Thoracic aorta endothelial cell (primary cell): ENCODE measurements around the gene SLC6A18. TPM values are rescaled to one million over a fixed set of nuclear protein-coding genes. Genes with fewer than 3 reads are reported as not detected.

ENCODE experiments used
- total RNA-seq: library from RNA; depleted of rRNA; stranded (reverse); fragments of >200 nt; gene quantifications from 2 replicates; pipeline ENCODE4 v1.2.3, GENCODE V29; 2012

Gene SLC6A18, protein sequence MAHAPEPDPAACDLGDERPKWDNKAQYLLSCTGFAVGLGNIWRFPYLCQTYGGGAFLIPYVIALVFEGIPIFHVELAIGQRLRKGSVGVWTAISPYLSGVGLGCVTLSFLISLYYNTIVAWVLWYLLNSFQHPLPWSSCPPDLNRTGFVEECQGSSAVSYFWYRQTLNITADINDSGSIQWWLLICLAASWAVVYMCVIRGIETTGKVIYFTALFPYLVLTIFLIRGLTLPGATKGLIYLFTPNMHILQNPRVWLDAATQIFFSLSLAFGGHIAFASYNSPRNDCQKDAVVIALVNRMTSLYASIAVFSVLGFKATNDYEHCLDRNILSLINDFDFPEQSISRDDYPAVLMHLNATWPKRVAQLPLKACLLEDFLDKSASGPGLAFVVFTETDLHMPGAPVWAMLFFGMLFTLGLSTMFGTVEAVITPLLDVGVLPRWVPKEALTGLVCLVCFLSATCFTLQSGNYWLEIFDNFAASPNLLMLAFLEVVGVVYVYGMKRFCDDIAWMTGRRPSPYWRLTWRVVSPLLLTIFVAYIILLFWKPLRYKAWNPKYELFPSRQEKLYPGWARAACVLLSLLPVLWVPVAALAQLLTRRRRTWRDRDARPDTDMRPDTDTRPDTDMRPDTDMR
- not detected in 2 replicates for total RNA-seq

DNA sequence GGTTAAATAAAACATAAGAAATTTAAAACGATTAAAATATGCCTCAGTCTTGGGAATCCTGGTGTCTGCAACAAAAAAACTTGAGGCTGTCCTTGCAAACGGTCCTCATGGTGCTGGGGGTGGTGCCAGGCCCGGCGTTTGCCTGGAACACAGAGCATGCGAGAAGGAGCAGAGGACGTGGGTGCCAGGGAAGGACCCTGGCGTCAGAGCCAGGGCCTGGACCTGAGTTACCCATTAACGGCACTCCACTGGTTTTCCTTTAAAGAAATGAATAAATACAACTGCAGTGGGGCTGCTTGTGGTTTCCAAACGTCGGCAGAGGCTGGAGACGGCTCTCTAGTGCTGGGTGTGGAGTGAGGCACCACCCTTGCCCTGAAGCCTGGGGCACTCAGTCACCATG, at the start of gene SLC6A18:
TSS of gene SLC6A18 (plus strand) at position 301 of the 400 bp plus-strand sequence. CDS start at position 398, 97 bp downstream.

DNA sequence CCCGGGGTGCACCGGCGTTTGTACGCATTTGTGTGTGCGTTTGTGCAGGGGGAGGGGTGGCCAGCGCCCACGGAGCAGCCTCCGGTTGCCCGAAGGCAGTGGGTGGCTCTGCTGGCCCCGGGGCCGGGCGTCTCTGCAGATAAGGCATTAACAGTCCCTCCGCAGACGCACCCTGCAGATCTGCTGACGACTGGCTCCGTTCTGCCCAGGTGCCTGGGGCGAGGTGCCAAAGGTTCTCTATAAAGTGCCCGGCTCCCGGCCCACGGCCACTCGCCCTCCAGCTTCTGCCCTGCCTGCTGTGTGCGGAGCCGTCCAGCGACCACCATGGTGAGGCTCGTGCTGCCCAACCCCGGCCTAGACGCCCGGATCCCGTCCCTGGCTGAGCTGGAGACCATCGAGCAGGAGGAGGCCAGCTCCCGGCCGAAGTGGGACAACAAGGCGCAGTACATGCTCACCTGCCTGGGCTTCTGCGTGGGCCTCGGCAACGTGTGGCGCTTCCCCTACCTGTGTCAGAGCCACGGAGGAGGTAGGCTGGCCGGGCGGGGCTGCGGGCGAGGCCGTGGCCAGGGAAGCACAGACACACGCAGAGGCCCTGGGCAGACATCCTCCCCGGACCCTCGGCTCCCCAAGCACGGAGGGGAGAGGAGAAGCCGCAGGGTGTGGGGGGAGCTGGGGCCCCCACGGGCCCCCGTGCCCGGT, 23.7 kb upstream of the SLC6A18 start, which contains the start of gene SLC6A19:
TSS of gene SLC6A19 (plus strand) at position 269 of the 699 bp plus-strand sequence. CDS start at position 325, 56 bp downstream.

DNA sequence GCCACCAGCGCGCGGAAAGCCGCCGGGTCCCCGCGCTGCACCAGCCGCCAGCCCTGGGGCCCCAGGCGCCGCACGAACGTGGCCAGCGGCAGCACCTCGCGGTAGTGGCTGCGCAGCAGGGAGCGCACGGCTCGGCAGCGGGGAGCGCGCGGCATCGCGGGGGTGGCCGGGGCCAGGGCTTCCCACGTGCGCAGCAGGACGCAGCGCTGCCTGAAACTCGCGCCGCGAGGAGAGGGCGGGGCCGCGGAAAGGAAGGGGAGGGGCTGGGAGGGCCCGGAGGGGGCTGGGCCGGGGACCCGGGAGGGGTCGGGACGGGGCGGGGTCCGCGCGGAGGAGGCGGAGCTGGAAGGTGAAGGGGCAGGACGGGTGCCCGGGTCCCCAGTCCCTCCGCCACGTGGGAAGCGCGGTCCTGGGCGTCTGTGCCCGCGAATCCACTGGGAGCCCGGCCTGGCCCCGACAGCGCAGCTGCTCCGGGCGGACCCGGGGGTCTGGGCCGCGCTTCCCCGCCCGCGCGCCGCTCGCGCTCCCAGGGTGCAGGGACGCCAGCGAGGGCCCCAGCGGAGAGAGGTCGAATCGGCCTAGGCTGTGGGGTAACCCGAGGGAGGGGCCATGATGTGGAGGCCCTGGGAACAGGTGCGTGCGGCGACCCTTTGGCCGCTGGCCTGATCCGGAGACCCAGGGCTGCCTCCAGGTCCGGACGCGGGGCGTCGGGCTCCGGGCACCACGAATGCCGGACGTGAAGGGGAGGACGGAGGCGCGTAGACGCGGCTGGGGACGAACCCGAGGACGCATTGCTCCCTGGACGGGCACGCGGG, 69.9 kb downstream of the SLC6A18 start, which contains the start of gene TERT:
TSS of gene TERT (minus strand) at position 234 of the 815 bp plus-strand sequence. CDS start at position 155, 79 bp downstream.

Other genes with a start within 250 kb of the SLC6A18 start
- not detected in 2 replicates for gene NKD2, start 216.6 kb upstream of the SLC6A18 start, total RNA-seq
- 21.9 and 23.8 TPM in 2 replicates for gene SLC12A7, start 113.3 kb upstream of the SLC6A18 start, total RNA-seq
- not detected in 2 replicates for gene SLC6A19, start 23.8 kb upstream of the SLC6A18 start, total RNA-seq
- under 0.01 TPM in 1 of 2 replicates, not detected in the other for gene TERT, start 69.7 kb downstream of the SLC6A18 start, total RNA-seq
- gene CLPTM1L, start 119.7 kb downstream of the SLC6A18 start, total RNA-seq, result 206 and 221 TPM in 2 replicates
- gene SLC6A3, start 220.1 kb downstream of the SLC6A18 start, total RNA-seq, result not detected in 2 replicates